Ascending aorta (tissue), 2 donors: Measurements from ENCODE around the gene COG5. TPM values are rescaled to one million over a fixed set of nuclear protein-coding genes. Genes with fewer than 3 reads are reported as not detected.

Source experiments
- DNase-seq, 2 donors: peaks; one replicate each; pipeline ENCODE4 v3.0.0-alpha.2; 2019; ENCODE audit warnings: low spot score in 2 of 2
- H3K27ac ChIP-seq, 2 donors: fragments of 200-600 bp; sonication (generic); one replicate each; pipeline ENCODE4 v1.5.1; 2016 to 2017; ENCODE audit warnings: mild to moderate bottlenecking in 1 of 2
- H3K27me3 ChIP-seq: fragments of 200-600 bp; sonication (generic); one replicate; pipeline ENCODE4 v1.5.1; 2017
- H3K36me3 ChIP-seq, 2 donors: fragments of 200-600 bp; sonication (generic); one replicate each; pipeline ENCODE4 v1.5.1; 2016
- H3K4me1 ChIP-seq, 2 donors: fragments of 200-600 bp; sonication (generic); one replicate each; pipeline ENCODE4 v1.5.1; 2016 to 2017; ENCODE audit warnings: mild to moderate bottlenecking in 1 of 2
- H3K4me3 ChIP-seq, 2 donors: fragments of 200-600 bp; sonication (generic); one replicate each; pipeline ENCODE4 v1.5.1; 2016 to 2017; ENCODE audit warnings: mild to moderate bottlenecking in 1 of 2
- H3K9me3 ChIP-seq, 2 donors: fragments of 200-600 bp; sonication (generic); one replicate each; pipeline ENCODE4 v1.5.1; 2016
- intact Hi-C: fragments of 100-400 bp; cut with DNase I; formaldehyde crosslinking; loops from one replicate; pipeline ENCODE4 v1.15.1; 2023
- total RNA-seq: library from RNA; depleted of rRNA; stranded (reverse); fragments of >200 nt; gene quantifications from one replicate; pipeline ENCODE4 v1.1.0, GENCODE V29; 2016
- TF ChIP-seq, protein P1 (sequence below), 3 experiments: fragments of 200-600 bp in 2 of 3; fragments of 450-650 bp in 1 of 3; sonication (generic) in 2 of 3; IDR thresholded peaks; one replicate each; pipeline ENCODE4 v1.5.1; 2016 to 2019; ENCODE audit warnings: antibody characterized with exemption in 3 of 3, mild to moderate bottlenecking in 1 of 3, moderate library complexity in 1 of 3

The COG5 gene
- total RNA-seq, 1 donor from 2014 or later, result 16.8 TPM

DNA sequence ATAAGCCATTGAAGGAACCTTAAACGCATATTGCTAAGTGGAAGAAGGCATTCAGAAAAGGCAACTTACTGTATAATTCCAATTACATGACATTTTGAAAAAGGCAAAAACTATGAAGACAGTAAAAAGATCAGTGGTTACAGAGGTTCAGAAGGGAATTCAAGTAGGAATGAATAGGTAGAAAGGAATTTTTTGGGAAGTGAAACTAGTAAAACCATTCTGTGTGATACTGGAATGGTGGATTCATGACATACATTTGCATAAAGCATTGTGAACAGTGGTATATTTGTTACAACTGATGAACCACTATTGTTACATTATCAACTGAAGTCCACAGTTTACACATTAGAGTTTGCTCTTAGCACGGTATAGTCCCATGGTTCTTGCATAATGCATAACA lies 208.1 kb downstream of the COG5 start:
- TF ChIP-seq, protein P1, sequence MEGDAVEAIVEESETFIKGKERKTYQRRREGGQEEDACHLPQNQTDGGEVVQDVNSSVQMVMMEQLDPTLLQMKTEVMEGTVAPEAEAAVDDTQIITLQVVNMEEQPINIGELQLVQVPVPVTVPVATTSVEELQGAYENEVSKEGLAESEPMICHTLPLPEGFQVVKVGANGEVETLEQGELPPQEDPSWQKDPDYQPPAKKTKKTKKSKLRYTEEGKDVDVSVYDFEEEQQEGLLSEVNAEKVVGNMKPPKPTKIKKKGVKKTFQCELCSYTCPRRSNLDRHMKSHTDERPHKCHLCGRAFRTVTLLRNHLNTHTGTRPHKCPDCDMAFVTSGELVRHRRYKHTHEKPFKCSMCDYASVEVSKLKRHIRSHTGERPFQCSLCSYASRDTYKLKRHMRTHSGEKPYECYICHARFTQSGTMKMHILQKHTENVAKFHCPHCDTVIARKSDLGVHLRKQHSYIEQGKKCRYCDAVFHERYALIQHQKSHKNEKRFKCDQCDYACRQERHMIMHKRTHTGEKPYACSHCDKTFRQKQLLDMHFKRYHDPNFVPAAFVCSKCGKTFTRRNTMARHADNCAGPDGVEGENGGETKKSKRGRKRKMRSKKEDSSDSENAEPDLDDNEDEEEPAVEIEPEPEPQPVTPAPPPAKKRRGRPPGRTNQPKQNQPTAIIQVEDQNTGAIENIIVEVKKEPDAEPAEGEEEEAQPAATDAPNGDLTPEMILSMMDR (IDR thresholded peaks at IDR 0.05), result no peak
- Histone ChIP-seq H3K27ac (no peak overlapping the region), H3K4me3 (no peak overlapping the region), H3K27me3 (no peaks in the 10 kb centered on the region), H3K9me3 (no peaks in the 10 kb centered on the region), H3K4me1 (no peaks in the 10 kb centered on the region), H3K36me3 (peaks cover 15 to 16% of the 10 kb centered on the region in 2 donors)
- intact Hi-C loops, result no loop called here
- no peak for DNase-seq

DNA sequence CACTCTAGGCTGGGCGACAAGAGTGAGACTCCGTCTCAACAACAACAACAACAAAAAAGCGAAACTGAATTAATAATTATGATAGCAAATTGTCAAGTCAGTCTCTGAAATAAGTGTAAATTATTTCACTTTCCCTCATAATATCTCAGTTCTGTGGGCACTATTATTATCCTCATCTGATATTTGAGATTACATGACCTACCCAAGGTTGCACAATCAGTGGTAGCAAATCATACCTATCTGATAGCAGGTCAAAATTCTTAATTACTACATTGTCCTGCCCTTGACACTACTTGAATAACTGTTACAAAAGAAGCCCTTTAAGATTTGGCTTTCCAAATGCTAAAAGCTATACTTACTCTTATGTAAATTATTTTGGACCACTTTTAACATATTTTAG lies 209.1 kb downstream of the COG5 start:
- Histone ChIP-seq H3K27me3 (no peaks in the 10 kb centered on the region), H3K9me3 (no peaks in the 10 kb centered on the region), H3K4me1 (no peaks in the 10 kb centered on the region), H3K36me3 (peaks cover 6 to 7% of the 10 kb centered on the region in 2 donors), H3K4me3 (no peak overlapping the region), H3K27ac (no peak overlapping the region)
- intact Hi-C loops, result no loop called here
- TF ChIP-seq, protein P1 (IDR thresholded peaks at IDR 0.05), result no peak
- DNase-seq, result no peak

- Histone ChIP-seq H3K4me3 (no peak overlapping the region), H3K9me3 (no peaks in the 10 kb centered on the region), H3K27ac (no peak overlapping the region), H3K4me1 (no peaks in the 10 kb centered on the region), H3K27me3 (no peaks in the 10 kb centered on the region), H3K36me3 (no peaks in the 10 kb centered on the region)
- no peak for DNase-seq
- TF ChIP-seq, protein P1 (IDR thresholded peaks at IDR 0.05), result no peak
- intact Hi-C loops, result no loop called here
These were observed 210.0 kb downstream of the COG5 start for GRCh38 chr7:107353701-107354100.

- H3K27ac ChIP-seq, result no peak overlapping the region
- no peak overlapping the region for H3K4me3 ChIP-seq
- no peaks in the 10 kb centered on the region for H3K4me1 ChIP-seq
- no peak for DNase-seq
- intact Hi-C loops, result no loop called here
- H3K36me3 ChIP-seq, result no peaks in the 10 kb centered on the region
- H3K27me3 ChIP-seq, result no peaks in the 10 kb centered on the region
- H3K9me3 ChIP-seq, result peaks cover 0 to 20% of the 10 kb centered on the region in 2 donors
- TF ChIP-seq, protein P1 (IDR thresholded peaks at IDR 0.05), result no peak
These were observed 217.8 kb downstream of the COG5 start for GRCh38 chr7:107345898-107346297.

GRCh38 chr7:107344799-107345198 lies 218.9 kb downstream of the COG5 start:
- no peak overlapping the region for H3K4me3 ChIP-seq
- H3K9me3 ChIP-seq, result peaks cover 0 to 20% of the 10 kb centered on the region in 2 donors
- TF ChIP-seq, protein P1 (IDR thresholded peaks at IDR 0.05), result no peak
- no peak overlapping the region for H3K27ac ChIP-seq
- no peak for DNase-seq
- H3K36me3 ChIP-seq, result no peaks in the 10 kb centered on the region
- H3K27me3 ChIP-seq, result no peaks in the 10 kb centered on the region
- intact Hi-C loops, result no loop called here
- H3K4me1 ChIP-seq, result no peaks in the 10 kb centered on the region

DNA sequence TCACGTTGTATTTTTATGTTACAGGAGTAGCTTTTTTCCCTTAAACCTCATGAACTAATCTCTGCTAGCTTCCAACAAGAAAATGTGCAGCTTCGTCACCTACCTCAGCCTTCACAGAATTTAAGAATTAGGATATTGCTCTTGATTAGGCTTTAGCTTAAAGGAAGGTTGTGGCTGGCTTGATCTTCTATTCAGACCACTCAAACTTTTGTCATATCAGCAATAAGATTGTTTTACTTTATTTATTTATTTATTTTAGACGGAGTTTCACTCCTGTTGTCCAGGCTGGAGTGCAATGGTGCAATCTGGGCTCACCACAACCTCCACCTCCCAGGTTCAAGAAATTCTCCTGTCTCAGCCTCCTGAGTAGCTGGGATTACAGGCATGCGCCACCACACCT lies 219.4 kb downstream of the COG5 start:
- TF ChIP-seq, protein P1 (IDR thresholded peaks at IDR 0.05), result no peak
- intact Hi-C loops, result no loop called here
- no peak overlapping the region for H3K27ac ChIP-seq
- no peak overlapping the region for H3K4me3 ChIP-seq
- no peaks in the 10 kb centered on the region for H3K36me3 ChIP-seq
- H3K4me1 ChIP-seq, result no peaks in the 10 kb centered on the region
- H3K27me3 ChIP-seq, result no peaks in the 10 kb centered on the region
- no peak for DNase-seq
- peaks cover 0 to 20% of the 10 kb centered on the region in 2 donors for H3K9me3 ChIP-seq
